ENCODE results near the gene MACROD1.

DNA sequence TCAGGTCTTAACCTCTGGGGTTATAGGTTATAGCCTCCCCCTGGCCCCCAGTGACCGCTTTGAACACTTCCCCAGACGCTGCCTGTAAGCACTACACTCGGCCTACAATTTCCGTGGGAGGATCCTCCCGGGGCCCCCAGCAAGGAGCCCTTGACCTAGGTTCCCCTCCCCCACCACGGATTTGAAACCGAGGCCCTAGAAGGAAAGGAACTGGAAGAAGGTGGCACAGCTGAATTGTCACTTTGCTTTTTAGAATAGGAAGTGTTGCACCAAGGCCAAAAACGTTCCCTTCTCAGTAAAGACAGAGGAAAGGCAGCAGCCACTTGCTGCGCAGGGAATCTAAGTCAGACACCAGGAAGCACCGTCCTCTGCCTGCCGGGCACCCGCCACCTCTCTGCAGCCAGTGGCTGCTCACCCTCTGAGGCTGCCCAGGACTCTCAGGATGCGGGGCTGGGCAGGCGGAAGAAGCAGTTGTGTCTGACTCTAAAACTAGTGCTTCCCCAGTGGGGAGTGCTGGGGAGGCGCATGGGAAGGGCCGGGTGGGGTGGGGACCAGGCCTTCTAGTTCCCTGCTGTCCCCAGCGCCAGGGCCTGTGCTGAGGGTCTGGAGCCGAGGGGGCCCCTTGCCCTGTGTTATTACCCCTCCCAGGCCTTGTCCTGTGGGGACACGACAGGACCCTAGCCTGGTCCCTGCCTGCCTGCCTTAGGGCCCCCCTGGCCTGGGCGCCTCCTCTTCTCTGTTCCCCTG lies 138.1 kb downstream of the MACROD1 start:
- TF ChIP-seq, protein P1, sequence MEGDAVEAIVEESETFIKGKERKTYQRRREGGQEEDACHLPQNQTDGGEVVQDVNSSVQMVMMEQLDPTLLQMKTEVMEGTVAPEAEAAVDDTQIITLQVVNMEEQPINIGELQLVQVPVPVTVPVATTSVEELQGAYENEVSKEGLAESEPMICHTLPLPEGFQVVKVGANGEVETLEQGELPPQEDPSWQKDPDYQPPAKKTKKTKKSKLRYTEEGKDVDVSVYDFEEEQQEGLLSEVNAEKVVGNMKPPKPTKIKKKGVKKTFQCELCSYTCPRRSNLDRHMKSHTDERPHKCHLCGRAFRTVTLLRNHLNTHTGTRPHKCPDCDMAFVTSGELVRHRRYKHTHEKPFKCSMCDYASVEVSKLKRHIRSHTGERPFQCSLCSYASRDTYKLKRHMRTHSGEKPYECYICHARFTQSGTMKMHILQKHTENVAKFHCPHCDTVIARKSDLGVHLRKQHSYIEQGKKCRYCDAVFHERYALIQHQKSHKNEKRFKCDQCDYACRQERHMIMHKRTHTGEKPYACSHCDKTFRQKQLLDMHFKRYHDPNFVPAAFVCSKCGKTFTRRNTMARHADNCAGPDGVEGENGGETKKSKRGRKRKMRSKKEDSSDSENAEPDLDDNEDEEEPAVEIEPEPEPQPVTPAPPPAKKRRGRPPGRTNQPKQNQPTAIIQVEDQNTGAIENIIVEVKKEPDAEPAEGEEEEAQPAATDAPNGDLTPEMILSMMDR (IDR thresholded peaks at IDR 0.05), result no peak
- TF ChIP-seq POLR2A (IDR thresholded peaks at IDR 0.05), result no peak
